ENCODE measurements around the gene TMEM243. TPM values are rescaled to one million over a fixed set of nuclear protein-coding genes. Genes with fewer than 3 reads are reported as not detected.

Gene TMEM243
- total and polyA plus RNA-seq, 8 donors, result 13.4 to 23.1 (median 15.2) TPM

DNA sequence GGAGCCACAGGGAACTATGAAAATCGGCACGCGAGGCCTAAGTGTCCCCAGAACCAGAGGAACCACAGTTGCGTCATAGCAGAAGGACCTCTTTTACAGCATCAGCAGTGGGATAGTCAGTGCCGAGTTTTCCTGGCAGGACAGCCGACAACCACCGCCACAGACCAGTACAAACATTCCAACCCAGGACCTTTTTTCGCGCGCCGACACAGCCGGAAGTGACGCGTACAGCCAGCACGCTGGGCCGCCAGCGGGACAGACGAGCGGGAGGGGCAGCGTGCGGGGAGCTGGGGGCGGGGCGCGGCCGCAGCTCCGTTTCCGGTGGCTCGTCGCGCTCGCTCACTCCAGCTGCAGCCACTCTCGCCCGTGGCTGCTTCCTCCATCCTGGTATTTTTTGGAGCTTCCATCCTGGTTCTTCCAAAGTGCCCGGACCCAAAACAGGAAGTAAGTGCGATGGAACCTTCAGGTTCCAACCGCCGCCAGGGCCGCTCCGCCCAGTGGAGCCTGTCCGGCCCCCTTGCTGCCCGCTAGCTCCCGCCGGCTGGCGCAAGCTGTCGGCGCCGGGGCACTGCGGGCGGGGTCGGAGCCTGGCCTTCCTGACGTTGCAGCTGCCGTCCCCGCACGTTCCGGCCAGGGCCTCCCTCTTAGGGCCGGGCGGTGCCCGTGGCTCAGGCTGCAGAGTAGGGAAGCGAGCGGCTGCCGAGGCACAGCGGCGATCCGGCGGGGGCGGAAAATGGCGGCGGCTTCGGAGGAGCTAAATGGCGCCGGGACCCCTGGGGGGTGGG is 67.2 kb downstream of the TMEM243 start, which contains the start of gene DMTF1:
TSS of gene DMTF1 (plus strand) at position 342 of the 785 bp plus-strand sequence. CDS start 12,489 bp downstream, outside the sequence.
- intact Hi-C loops (cut with DNase I), result no loop called here
- H3K27ac ChIP-seq, result peak within 1 kb of the TSS; percentile 96 to 98 (median 97)
- H3K4me3 ChIP-seq, result peak within 1 kb of the TSS; percentile 35 to 75 (median 68)
- no peaks in the 10 kb centered on the region for H3K9me3 ChIP-seq
- WGBS, 2 donors, result 0% methylated on average over 69 to 71 of the region's 71 CpGs
- DNase-seq (peak; percentile 93 to 95 (median 94)), ATAC-seq (peak; percentile 94 to 97 (median 96)), FAIRE-seq (no peak)
- TF ChIP-seq, protein P1, sequence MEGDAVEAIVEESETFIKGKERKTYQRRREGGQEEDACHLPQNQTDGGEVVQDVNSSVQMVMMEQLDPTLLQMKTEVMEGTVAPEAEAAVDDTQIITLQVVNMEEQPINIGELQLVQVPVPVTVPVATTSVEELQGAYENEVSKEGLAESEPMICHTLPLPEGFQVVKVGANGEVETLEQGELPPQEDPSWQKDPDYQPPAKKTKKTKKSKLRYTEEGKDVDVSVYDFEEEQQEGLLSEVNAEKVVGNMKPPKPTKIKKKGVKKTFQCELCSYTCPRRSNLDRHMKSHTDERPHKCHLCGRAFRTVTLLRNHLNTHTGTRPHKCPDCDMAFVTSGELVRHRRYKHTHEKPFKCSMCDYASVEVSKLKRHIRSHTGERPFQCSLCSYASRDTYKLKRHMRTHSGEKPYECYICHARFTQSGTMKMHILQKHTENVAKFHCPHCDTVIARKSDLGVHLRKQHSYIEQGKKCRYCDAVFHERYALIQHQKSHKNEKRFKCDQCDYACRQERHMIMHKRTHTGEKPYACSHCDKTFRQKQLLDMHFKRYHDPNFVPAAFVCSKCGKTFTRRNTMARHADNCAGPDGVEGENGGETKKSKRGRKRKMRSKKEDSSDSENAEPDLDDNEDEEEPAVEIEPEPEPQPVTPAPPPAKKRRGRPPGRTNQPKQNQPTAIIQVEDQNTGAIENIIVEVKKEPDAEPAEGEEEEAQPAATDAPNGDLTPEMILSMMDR (IDR thresholded peaks at IDR 0.05), result no peak
- no peaks in the 10 kb centered on the region for H3K27me3 ChIP-seq
- no peaks in the 10 kb centered on the region for H3K36me3 ChIP-seq
- H3K4me1 ChIP-seq, result peaks cover 0 to 31% (median 31%) of the 10 kb centered on the region in 3 donors

GRCh38 chr7:87151729-87152111 is 67.8 kb downstream of the TMEM243 start:
- intact Hi-C loops (cut with DNase I), result no loop called here
- H3K4me3 ChIP-seq, result peak overlapping the region; percentile 35 to 75 (median 68)
- DNase-seq (no peak), ATAC-seq (peak; percentile 39 to 58 (median 49)), FAIRE-seq (no peak)
- 2% methylated on average over 13 of the region's 13 CpGs for WGBS, 2 donors
- H3K27ac ChIP-seq, result peak overlapping the region; percentile 96 to 98 (median 97)
- TF ChIP-seq, protein P1 (IDR thresholded peaks at IDR 0.05), result no peak
- H3K4me1 ChIP-seq, result peaks cover 0 to 31% (median 31%) of the 10 kb centered on the region in 3 donors
- H3K36me3 ChIP-seq, result no peaks in the 10 kb centered on the region
- no peaks in the 10 kb centered on the region for H3K9me3 ChIP-seq
- H3K27me3 ChIP-seq, result no peaks in the 10 kb centered on the region

GRCh38 chr7:87151002-87151728 is 68.4 kb downstream of the TMEM243 start:
- Histone ChIP-seq H3K36me3 (no peaks in the 10 kb centered on the region), H3K9me3 (no peaks in the 10 kb centered on the region), H3K27ac (peak overlapping the region; percentile 96 to 98 (median 97)), H3K27me3 (no peaks in the 10 kb centered on the region), H3K4me3 (peak overlapping the region in 3 of 4 donors; percentile 65 to 75 (median 72)), H3K4me1 (peaks cover 0 to 31% (median 26%) of the 10 kb centered on the region in 3 donors)
- WGBS, 2 donors, result 26 to 33% methylated on average over 9 of the region's 9 CpGs
- TF ChIP-seq, protein P1 (IDR thresholded peaks at IDR 0.05), result no peak
- DNase-seq (no peak), FAIRE-seq (no peak), ATAC-seq (no peak)
- intact Hi-C loops (cut with DNase I), result no loop called here

GRCh38 chr7:87148332-87148955 is 71.1 kb downstream of the TMEM243 start:
- Histone ChIP-seq H3K4me1 (peaks cover 0 to 8% (median 0%) of the 10 kb centered on the region in 3 donors), H3K27ac (no peak overlapping the region), H3K4me3 (no peak overlapping the region), H3K9me3 (no peaks in the 10 kb centered on the region), H3K27me3 (no peaks in the 10 kb centered on the region), H3K36me3 (no peaks in the 10 kb centered on the region)
- ATAC-seq (no peak), DNase-seq (no peak), FAIRE-seq (no peak)
- intact Hi-C loops (cut with DNase I), result loop anchor here (10.0 kb wide), 2 partner anchors 204 to 214 kb away; no protein-coding TSS in a partner anchor
- TF ChIP-seq, protein P1 (IDR thresholded peaks at IDR 0.05), result peak in 1 of 4 donors; percentile 26
- WGBS, 2 donors, result 14% methylated on average over 1 of the region's 1 CpG
